Kidney glomerular epithelial cell (primary cell): ENCODE measurements around the gene SLC2A8.
A peak's percentile ranks its signal among the peaks of the same experiment; 100 is the strongest.

ENCODE experiments used
- DNase-seq: peaks from one replicate; lab custom pipeline; 2025; lab: John Stamatoyannopoulos, UW

Gene SLC2A8

GRCh38 chr9:127437497-127438264 is 40.7 kb downstream of the SLC2A8 start:
- DNase-seq: no peak

- no peak for DNase-seq
These were observed 41.4 kb downstream of the SLC2A8 start for GRCh38 chr9:127438394-127438793.

GRCh38 chr9:127444283-127444920 is 47.4 kb downstream of the SLC2A8 start:
- no peak for DNase-seq

GRCh38 chr9:127444921-127445850 is 48.2 kb downstream of the SLC2A8 start:
- DNase-seq: no peak

- no peak for DNase-seq
These were observed 49.1 kb downstream of the SLC2A8 start for GRCh38 chr9:127445851-127446712.

DNA sequence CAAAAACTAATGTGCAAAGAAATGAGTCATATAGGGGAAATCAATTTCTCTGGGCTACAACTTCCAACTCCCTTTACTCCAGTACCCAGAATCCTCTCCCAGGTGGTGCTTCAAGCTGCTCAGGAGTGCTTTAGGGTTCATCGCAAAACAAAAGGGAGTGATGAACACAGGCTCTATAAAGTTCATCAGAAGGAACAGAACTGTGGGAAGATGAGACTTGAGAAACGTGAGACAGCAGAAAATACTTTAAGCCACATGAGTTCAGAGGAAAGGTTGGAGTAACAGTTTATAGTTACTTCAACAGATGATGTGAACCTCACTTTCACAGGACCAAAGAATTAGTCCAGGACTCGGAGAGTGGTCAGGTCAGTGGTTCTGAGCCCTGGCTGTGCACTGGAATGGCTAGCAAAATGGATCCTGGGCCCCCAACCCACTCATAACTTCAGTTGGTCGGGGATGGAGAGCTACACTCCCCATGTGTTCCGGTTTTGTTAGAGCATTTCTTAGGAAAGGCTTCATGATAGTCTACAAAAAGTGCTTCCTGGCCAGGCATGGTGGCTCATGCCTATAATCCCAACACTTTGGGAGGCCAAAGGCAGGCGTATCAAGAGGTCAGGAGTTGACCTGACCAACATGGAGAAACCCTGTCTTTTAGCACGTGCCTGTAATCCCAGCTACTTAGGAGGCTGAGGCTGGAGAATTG is 49.9 kb downstream of the SLC2A8 start:
- DNase-seq: no peak

- no peak for DNase-seq
These were observed 50.6 kb downstream of the SLC2A8 start for GRCh38 chr9:127447416-127448111.

DNA sequence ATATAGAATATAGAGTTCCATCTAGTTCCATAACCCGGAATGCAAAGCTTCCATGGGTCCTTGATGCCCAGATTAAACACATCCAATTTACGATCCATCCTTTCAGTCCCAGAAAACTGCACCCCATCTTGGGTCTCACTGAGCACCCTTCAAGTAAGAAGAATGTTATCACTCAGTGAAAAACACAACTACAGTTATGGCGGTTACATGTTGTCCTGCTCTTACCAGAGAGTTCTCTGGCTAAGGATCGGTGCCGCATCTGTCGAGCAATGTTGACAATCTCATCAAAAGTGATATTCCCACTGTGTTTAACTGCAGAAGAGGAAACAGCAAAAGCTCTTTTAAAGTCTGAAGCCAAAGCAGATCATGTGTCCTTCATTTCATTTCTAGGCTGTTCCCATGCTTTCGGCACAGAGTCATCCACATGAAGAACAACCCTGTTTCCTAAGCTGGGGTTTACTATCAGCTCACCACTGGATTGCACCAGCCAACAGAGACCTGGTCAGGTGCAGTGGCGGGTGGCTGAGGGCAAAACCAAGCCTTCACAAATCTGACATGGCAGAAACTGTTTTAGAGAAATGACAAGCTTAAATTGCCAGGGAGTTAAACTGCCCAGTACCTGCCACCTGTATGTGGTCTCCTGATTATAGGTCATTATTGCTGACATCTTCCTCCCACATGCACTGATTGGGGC is 51.3 kb downstream of the SLC2A8 start:
- no peak for DNase-seq

GRCh38 chr9:127449332-127449966 is 52.5 kb downstream of the SLC2A8 start:
- DNase-seq: no peak

- DNase-seq: no peak
These were observed 53.3 kb downstream of the SLC2A8 start for GRCh38 chr9:127450243-127450760.

- DNase-seq: peak; percentile 88
These were observed 54.0 kb downstream of the SLC2A8 start, which contains the start of the genes LRSAM1 and RPL12 for GRCh38 chr9:127450830-127451607. Gene LRSAM1 (plus strand): TSS chr9:127451510. CDS start chr9:127454528, 3,018 bp downstream. Gene RPL12 (minus strand): TSS chr9:127451406. CDS start chr9:127451317, 89 bp downstream.

GRCh38 chr9:127451608-127451857 is 54.6 kb downstream of the SLC2A8 start:
- DNase-seq: no peak

- DNase-seq: peak; percentile 62
These were observed 55.1 kb downstream of the SLC2A8 start for GRCh38 chr9:127451858-127452656.

DNA sequence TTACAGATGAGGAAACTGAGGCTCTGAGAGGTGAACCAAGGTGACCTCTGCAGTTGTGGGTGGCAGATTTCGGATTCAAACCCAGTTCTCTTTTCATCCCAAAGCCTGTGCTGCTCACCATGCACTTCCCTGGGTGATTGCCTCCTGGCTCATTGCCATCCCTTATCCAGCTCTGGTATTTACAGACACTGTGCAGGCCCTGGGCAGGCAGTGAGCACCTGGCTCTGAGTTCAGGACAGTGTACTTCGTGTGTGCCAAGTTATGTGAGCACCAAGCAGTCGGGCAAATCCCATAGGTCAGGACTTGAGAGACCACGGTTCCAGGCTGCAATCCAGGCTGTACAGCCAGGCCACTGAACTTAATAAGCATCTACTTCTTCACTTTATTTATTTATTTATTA is 55.7 kb downstream of the SLC2A8 start:
- no peak for DNase-seq

DNA sequence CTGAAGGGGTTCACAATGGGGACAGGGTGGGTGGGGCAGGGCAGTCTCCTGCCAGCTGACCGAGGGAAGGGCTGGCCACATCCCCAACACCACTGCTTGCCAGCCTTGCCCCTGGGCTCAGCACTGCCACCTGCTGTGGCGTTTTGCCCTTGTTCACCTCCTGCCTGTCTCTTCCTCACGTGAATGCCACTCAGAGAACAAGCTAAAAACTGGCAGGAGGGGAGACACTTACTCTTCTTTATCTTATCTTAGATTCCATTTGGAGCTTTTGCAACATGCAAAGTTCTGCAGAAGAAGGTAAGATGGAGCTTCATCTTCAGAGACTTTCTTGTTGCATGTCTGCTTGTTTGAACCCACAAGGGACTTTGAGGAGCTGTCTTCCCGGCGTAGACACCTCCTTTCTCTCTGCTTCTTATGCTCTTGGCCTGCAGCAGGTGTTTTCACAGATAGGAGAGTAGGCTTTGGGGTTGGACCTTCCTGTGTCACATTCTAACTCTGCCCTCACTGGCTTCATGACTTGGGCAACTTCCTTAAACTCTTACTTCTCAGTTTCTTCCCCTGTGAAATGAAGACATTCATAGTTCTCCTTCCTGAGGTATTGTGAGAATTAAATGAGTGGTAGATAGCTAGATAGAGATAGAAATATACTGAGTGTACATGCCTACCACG is 58.5 kb downstream of the SLC2A8 start:
- DNase-seq: no peak

- no peak for DNase-seq
These were observed 60.4 kb downstream of the SLC2A8 start for GRCh38 chr9:127457191-127457878.
